ENCODE data around the gene SLC6A11. TPM values are rescaled to one million over a fixed set of nuclear protein-coding genes. Genes with fewer than 3 reads are reported as not detected.

Gene SLC6A11
- total RNA-seq, 1 donor from 2014 or later: 3.2 TPM

GRCh38 chr3:10988991-10989484 is 173.0 kb downstream of the SLC6A11 start:
- H3K36me3 ChIP-seq (ENCODE audit: control insufficient read depth, insufficient read depth, low read length): no peaks in the 10 kb centered on the region
- FAIRE-seq (no peak), DNase-seq (ENCODE audit: low read depth) (no peak)
- no peak for TF ChIP-seq CTCF (IDR thresholded peaks at IDR 0.05; ENCODE audit: insufficient read depth, low read length, severe bottlenecking)
- H3K27me3 ChIP-seq (ENCODE audit: control insufficient read depth, insufficient read depth, low read length): peaks cover 41% of the 10 kb centered on the region
- H3K4me3 ChIP-seq (ENCODE audit: low read depth, low read length): no peak overlapping the region

Other genes starting within 250 kb of the SLC6A11 start
- gene SLC6A1, start 176.5 kb downstream of the SLC6A11 start, total RNA-seq: not detected in 2 replicates